ENCODE results near the gene TRMT11.

DNA sequence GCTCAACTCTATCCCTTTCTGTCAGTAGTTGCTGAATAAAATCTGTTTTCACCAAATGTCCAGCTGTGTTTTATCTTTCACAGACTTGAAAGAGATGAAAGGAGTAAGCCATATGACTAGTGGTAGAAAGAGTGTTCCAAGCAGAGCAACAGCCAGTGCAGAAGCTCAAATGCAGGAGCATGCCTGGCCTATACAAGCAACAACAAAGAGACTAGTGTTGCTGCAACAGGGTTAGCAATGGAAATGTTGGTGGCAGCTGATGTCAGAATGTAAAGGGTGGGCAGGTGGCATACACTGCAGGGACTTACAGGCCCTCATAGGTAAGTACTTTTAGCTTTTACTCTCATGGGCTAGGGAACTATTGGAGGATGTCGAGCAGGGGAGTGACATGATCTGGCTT, 35.0 kb upstream of the TRMT11 start:
- TF ChIP-seq CTCF (optimal IDR thresholded peaks at IDR 0.05 in 1 of 3, IDR thresholded peaks at IDR 0.05 in 1 of 3, conservative IDR thresholded peaks at IDR 0.05 in 1 of 3; ENCODE audit: extremely low read depth in 1 of 3, insufficient read depth in 2 of 3, low read length in 3 of 3) (no peak), EZH2 (IDR thresholded peaks at IDR 0.05; ENCODE audit: low read length) (no peak)
